NCI-H2196 (cell line): ENCODE results near the gene BEGAIN.

Experiments
- DNase-seq: peaks from one replicate; lab custom pipeline; 2025; ENCODE audit not compliant: unreplicated experiment; lab: John Stamatoyannopoulos, UW

BEGAIN gene

GRCh38 chr14:100554696-100555320, 32.4 kb downstream of the BEGAIN start:
- no peak for DNase-seq

- DNase-seq = no peak
These were observed 33.0 kb downstream of the BEGAIN start for GRCh38 chr14:100554082-100554677.

GRCh38 chr14:100553471-100553870, 33.7 kb downstream of the BEGAIN start:
- DNase-seq = no peak

GRCh38 chr14:100552524-100553125, 34.6 kb downstream of the BEGAIN start:
- no peak for DNase-seq

GRCh38 chr14:100551056-100551455, 36.2 kb downstream of the BEGAIN start:
- DNase-seq = no peak

- DNase-seq = no peak
These were observed 37.2 kb downstream of the BEGAIN start for GRCh38 chr14:100549834-100550625.

GRCh38 chr14:100548939-100549338, 38.3 kb downstream of the BEGAIN start:
- no peak for DNase-seq

GRCh38 chr14:100548295-100548655, 38.9 kb downstream of the BEGAIN start:
- DNase-seq = no peak

GRCh38 chr14:100547633-100548294, 39.5 kb downstream of the BEGAIN start:
- peak; percentile 24 for DNase-seq

GRCh38 chr14:100546051-100546443, 41.2 kb downstream of the BEGAIN start:
- no peak for DNase-seq

GRCh38 chr14:100545359-100545758, 41.9 kb downstream of the BEGAIN start:
- DNase-seq = no peak

GRCh38 chr14:100544506-100545141, 42.6 kb downstream of the BEGAIN start:
- no peak for DNase-seq

- no peak for DNase-seq
These were observed 43.5 kb downstream of the BEGAIN start for GRCh38 chr14:100543471-100544455.

- DNase-seq = no peak
These were observed 44.5 kb downstream of the BEGAIN start for GRCh38 chr14:100542619-100543205.

- no peak for DNase-seq
These were observed 45.3 kb downstream of the BEGAIN start for GRCh38 chr14:100541621-100542560.

- DNase-seq = no peak
These were observed 46.1 kb downstream of the BEGAIN start for GRCh38 chr14:100540926-100541620.

- no peak for DNase-seq
These were observed 46.9 kb downstream of the BEGAIN start for GRCh38 chr14:100540141-100540925.
